ENCODE results near the gene ROS1. TPM values are rescaled to one million over a fixed set of nuclear protein-coding genes. Genes with fewer than 3 reads are reported as not detected.

ROS1 gene
- total RNA-seq, 1 experiment from 2014 or later = 63.0 TPM

DNA sequence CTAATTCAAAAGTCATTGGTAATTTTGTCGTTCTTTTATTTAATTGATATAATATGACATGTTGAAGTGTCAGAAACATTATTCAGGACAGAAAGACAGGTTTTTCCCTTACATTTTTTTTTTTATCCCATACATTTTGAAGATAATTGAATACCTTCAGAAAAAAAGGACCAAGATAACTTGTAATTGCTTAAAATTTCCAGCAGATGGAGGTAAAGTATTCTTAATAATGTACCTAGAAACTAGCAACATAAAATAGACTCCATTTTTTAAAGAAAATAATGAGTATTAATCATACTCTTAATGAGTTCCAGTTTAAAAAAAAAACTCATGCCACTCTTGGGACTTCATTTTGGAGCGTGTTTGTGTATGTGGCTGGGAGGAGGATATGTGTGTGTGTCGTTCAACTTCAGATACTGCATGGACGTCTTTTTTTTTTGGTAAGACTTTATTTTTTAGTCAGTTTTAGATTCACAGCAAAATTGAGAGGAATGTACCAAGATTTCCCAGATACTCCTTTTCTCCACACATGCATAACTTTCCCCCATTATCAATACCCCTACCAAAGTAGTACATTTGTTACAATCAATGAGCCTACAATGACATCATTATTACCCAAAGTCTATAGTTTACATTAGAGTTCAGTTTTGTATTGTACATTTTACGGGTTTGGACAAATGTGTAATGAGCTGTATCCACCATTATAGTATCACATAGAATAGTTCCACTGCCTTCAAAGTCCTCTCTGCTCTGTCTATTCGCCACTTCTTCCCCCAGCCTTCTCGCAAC lies 79.4 kb downstream of the ROS1 start:
- H3K27me3 Mint-ChIP-seq (ENCODE audit: insufficient read depth, unreplicated experiment) = no peaks in the 10 kb centered on the region
- intact Hi-C loops (cut with micrococcal nuclease) = loop anchor here (2.0 to 5.0 kb wide), 4 partner anchors 106 to 484 kb away; no protein-coding TSS in a partner anchor

DNA sequence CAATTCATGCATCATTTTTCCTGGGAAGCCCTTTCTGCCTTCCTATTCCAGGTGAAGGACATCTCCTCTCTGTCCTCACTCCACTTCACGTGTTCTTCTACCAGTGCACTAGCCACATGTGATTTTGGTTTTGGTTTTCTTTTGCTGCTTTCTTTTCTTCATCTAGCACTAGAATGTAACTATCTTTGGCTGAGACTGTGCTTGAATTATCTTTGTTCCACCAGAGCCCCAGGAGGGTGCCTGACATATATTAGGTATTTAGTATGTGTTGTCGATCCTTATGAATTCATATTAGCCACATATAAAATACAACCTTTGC lies 80.5 kb downstream of the ROS1 start:
- H3K4me3 Mint-ChIP-seq (ENCODE audit: unreplicated experiment) = no peak overlapping the region
- no peak overlapping the region for H3K27ac Mint-ChIP-seq (ENCODE audit: low read depth, unreplicated experiment)
- H3K27me3 Mint-ChIP-seq (ENCODE audit: insufficient read depth, unreplicated experiment) = no peaks in the 10 kb centered on the region
- peaks cover 48% of the 10 kb centered on the region for H3K36me3 Mint-ChIP-seq (ENCODE audit: insufficient read depth, unreplicated experiment)
- no peak for DNase-seq (ENCODE audit: unreplicated experiment)
- no TSS peak for BruUV-seq (replicated peaks)
- CTCF ChIA-PET = interaction anchor here (0.6 to 2.2 kb wide), 8 partner anchors 27 to 492 kb away, joined by 3 to 13 read pairs (median 3); no protein-coding TSS in a partner anchor
- H3K4me1 Mint-ChIP-seq (ENCODE audit: insufficient read depth, unreplicated experiment) = peaks cover 6% of the 10 kb centered on the region
- H3K9me3 Mint-ChIP-seq (ENCODE audit: unreplicated experiment) = no peaks in the 10 kb centered on the region
- TF ChIP-seq, protein P1, sequence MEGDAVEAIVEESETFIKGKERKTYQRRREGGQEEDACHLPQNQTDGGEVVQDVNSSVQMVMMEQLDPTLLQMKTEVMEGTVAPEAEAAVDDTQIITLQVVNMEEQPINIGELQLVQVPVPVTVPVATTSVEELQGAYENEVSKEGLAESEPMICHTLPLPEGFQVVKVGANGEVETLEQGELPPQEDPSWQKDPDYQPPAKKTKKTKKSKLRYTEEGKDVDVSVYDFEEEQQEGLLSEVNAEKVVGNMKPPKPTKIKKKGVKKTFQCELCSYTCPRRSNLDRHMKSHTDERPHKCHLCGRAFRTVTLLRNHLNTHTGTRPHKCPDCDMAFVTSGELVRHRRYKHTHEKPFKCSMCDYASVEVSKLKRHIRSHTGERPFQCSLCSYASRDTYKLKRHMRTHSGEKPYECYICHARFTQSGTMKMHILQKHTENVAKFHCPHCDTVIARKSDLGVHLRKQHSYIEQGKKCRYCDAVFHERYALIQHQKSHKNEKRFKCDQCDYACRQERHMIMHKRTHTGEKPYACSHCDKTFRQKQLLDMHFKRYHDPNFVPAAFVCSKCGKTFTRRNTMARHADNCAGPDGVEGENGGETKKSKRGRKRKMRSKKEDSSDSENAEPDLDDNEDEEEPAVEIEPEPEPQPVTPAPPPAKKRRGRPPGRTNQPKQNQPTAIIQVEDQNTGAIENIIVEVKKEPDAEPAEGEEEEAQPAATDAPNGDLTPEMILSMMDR (IDR thresholded peaks at IDR 0.05; ENCODE audit: unreplicated experiment) = no peak
- intact Hi-C loops (cut with micrococcal nuclease) = loop anchor here (5.0 kb wide), 1 partner anchor 107 kb away; no protein-coding TSS in a partner anchor
- POLR2A ChIA-PET = interaction anchor here (0.7 kb wide), 1 partner anchor 258 kb away, joined by 3 read pairs; the partner anchor contains the start of gene GOPC

More for the DNA sequence above, 79.4 kb downstream of the ROS1 start:
- ChIA-PET CTCF (interaction anchor here (0.6 to 1.2 kb wide), 14 partner anchors 9 to 1417 kb away, joined by 3 to 8 read pairs (median 4); no protein-coding TSS in a partner anchor), POLR2A (no interaction called here)
- no TSS peak for BruUV-seq (replicated peaks)
- no peak overlapping the region for H3K4me3 Mint-ChIP-seq (ENCODE audit: unreplicated experiment)
- peaks cover 6% of the 10 kb centered on the region for H3K4me1 Mint-ChIP-seq (ENCODE audit: insufficient read depth, unreplicated experiment)
- H3K9me3 Mint-ChIP-seq (ENCODE audit: unreplicated experiment) = no peaks in the 10 kb centered on the region
- no peak overlapping the region for H3K27ac Mint-ChIP-seq (ENCODE audit: low read depth, unreplicated experiment)
- DNase-seq (ENCODE audit: unreplicated experiment) = peak; percentile 16
- peaks cover 58% of the 10 kb centered on the region for H3K36me3 Mint-ChIP-seq (ENCODE audit: insufficient read depth, unreplicated experiment)
- TF ChIP-seq, protein P1 (IDR thresholded peaks at IDR 0.05; ENCODE audit: unreplicated experiment) = peak; percentile 38

DNA sequence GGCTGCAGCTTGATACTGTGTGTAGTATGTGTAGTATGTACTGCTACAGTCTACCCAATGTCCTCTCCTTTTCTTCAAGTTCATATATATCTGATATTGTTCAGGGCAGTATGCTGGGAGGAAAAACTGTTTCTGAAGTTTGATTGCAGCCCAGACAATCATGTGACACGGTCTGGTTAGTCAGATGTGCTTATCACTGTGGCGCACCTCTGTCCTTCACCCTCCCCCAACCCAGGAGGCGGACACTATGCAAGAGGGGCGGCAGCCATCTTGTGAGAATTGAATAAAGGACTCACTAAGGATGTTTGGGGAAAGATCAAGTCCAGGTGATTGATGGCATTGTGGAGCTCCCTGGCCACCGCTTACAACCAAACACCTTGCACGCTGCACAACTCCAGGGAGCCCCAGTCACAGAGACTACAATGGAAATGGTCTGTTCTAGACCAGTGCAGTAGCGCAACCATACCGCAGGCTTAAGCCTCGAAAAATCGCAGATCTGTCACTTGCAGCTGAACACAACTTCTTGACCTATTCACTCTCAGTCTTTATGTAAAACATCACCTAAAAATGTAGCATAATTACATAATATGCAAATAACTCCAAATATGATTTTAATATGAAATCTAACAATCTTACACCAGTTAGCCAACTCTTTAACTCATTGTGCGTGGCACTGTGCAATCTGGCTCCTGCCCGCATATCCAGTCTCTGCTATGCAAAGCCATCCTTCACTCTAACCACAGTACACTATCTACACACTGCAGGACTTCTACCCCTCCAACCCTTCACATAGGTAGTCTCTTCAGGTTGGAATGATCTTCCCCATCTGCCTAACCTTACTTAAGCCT lies 81.1 kb downstream of the ROS1 start:
- intact Hi-C loops (cut with micrococcal nuclease) = loop anchor here (5.0 kb wide), 1 partner anchor 108 kb away; no protein-coding TSS in a partner anchor
- no peak for DNase-seq (ENCODE audit: unreplicated experiment)
- H3K36me3 Mint-ChIP-seq (ENCODE audit: insufficient read depth, unreplicated experiment) = peaks cover 48% of the 10 kb centered on the region
- CTCF ChIA-PET = interaction anchor here (0.6 to 2.2 kb wide), 12 partner anchors 8 to 487 kb away, joined by 3 to 13 read pairs (median 3); no protein-coding TSS in a partner anchor
- H3K4me1 Mint-ChIP-seq (ENCODE audit: insufficient read depth, unreplicated experiment) = peaks cover 6% of the 10 kb centered on the region
- H3K27me3 Mint-ChIP-seq (ENCODE audit: insufficient read depth, unreplicated experiment) = no peaks in the 10 kb centered on the region
- TF ChIP-seq, protein P1 (IDR thresholded peaks at IDR 0.05; ENCODE audit: unreplicated experiment) = no peak
- BruUV-seq (replicated peaks) = no TSS peak
- no peaks in the 10 kb centered on the region for H3K9me3 Mint-ChIP-seq (ENCODE audit: unreplicated experiment)
- H3K27ac Mint-ChIP-seq (ENCODE audit: low read depth, unreplicated experiment) = no peak overlapping the region
- POLR2A ChIA-PET = no interaction called here
- no peak overlapping the region for H3K4me3 Mint-ChIP-seq (ENCODE audit: unreplicated experiment)

DNA sequence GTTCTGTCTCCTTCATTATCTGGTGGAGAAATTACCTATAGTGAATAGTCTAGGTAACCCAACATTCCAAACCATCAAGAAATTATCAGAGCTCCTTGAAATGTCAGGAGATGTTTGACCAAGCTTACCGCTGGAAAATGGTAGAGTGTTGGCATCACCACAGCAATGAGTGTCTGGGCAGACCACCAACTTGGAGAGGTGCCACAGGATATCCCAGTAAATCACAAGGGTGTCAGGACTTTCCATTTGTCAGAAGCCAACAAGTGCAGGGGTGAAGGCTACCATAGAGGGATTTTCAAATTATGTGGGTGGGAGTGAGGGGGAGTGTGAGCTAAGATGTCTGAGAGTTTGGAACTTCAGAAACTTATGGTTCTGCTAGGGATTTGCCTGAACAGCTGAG lies 87.2 kb downstream of the ROS1 start:
- Mint-ChIP-seq H3K4me1 (ENCODE audit: insufficient read depth, unreplicated experiment) (no peaks in the 10 kb centered on the region), H3K36me3 (ENCODE audit: insufficient read depth, unreplicated experiment) (peaks cover 51% of the 10 kb centered on the region), H3K9me3 (ENCODE audit: unreplicated experiment) (no peaks in the 10 kb centered on the region), H3K4me3 (ENCODE audit: unreplicated experiment) (no peak overlapping the region), H3K27me3 (ENCODE audit: insufficient read depth, unreplicated experiment) (no peaks in the 10 kb centered on the region), H3K27ac (ENCODE audit: low read depth, unreplicated experiment) (no peak overlapping the region)
- no TSS peak for BruUV-seq (replicated peaks)
- no peak for DNase-seq (ENCODE audit: unreplicated experiment)
- ChIA-PET CTCF (interaction anchor here (0.6 to 2.4 kb wide), 5 partner anchors 8 to 268 kb away, joined by 4 to 6 read pairs (median 5); no protein-coding TSS in a partner anchor), POLR2A (interaction anchor here (0.6 to 0.7 kb wide), 2 partner anchors 61 to 543 kb away, joined by 3 read pairs; no protein-coding TSS in a partner anchor)
- intact Hi-C loops (cut with micrococcal nuclease) = no loop called here
- TF ChIP-seq, protein P1 (IDR thresholded peaks at IDR 0.05; ENCODE audit: unreplicated experiment) = no peak
